A549 (cell line): Measurements from ENCODE around the gene RNU1-3. TPM values are rescaled to one million over a fixed set of nuclear protein-coding genes. Genes with fewer than 3 reads are reported as not detected.

Experiments
- ATAC-seq, 2 experiments: fragments of 200-7000 bp in 1 of 2; fragments of >200 bp in 1 of 2; cut with Nextera tagmentation in 1 of 2; cut with Tn5 transposase in 1 of 2; 3 replicates each; pipeline versions ENCODE4 v1.8.0 to v1.9.1; 2018 to 2020; ENCODE audit warnings: mild to moderate bottlenecking in 1 of 2, moderate library complexity in 1 of 2
- CTCF ChIA-PET: fragments of 300-600 bp; sonication (Branson Sonifier 250); formaldehyde crosslinking; extraction: SDS; loops from one replicate; lab custom pipeline; 2021; ENCODE audit warnings: antibody characterized with exemption, inconsistent platforms; lab: Yijun Ruan, JAX
- POLR2A ChIA-PET: fragments of 350-600 bp; formaldehyde crosslinking; extraction: SDS; loops from one replicate; lab custom pipeline; 2021; ENCODE audit warnings: antibody characterized with exemption, inconsistent platforms; lab: Yijun Ruan, JAX
- DNase-seq, 2 experiments: peaks; one replicate each; pipeline versions ENCODE4 v3.0.0 to v3.0.0-alpha.2; 2011 to 2016; ENCODE audit warnings: low read depth in 1 of 2, low spot score in 1 of 2
- FAIRE-seq: peaks from 2 replicates; lab custom pipeline; 2011; peaks lifted over from hg19 to GRCh38; lab: Jason Lieb, UNC
- H3K27ac ChIP-seq, 2 experiments: fragments of >200 bp; sonication (Bioruptor Twin); formaldehyde crosslinking; 3 replicates each; pipeline ENCODE4 v1.5.1; 2016 to 2017
- H3K4me1 ChIP-seq: fragments of >200 bp; sonication (Bioruptor Twin); formaldehyde crosslinking; 3 replicates; pipeline ENCODE4 v1.6.1; 2016
- H3K4me2 ChIP-seq: fragments of >200 bp; sonication (Bioruptor Twin); formaldehyde crosslinking; 3 replicates; pipeline ENCODE4 v1.6.1; 2016
- H3K4me3 ChIP-seq: fragments of >200 bp; sonication (Bioruptor Twin); formaldehyde crosslinking; 3 replicates; pipeline ENCODE4 v1.5.1; 2016
- H3K9me3 ChIP-seq: fragments of >200 bp; sonication (Bioruptor Twin); formaldehyde crosslinking; 3 replicates; pipeline ENCODE4 v1.6.1; 2016
- ATOH8 ChIP-seq: fragments of 250-450 bp; sonication (Bioruptor Pico); IDR thresholded peaks from 2 replicates; pipeline ENCODE4 v1.5.0; 2020; ENCODE audit warnings: low read depth, mild to moderate bottlenecking, moderate library complexity
- CBX2 ChIP-seq: fragments of 200-600 bp; sonication (generic); IDR thresholded peaks from 2 replicates; pipeline ENCODE4 v1.6.1; 2016; ENCODE audit warnings: low read depth, mild to moderate bottlenecking, borderline replicate concordance
- CBX8 ChIP-seq: fragments of 200-600 bp; sonication (generic); IDR thresholded peaks from 2 replicates; pipeline ENCODE4 v1.6.1; 2016
- CTCF ChIP-seq: fragments of >200 bp; sonication (Bioruptor Twin); formaldehyde crosslinking; IDR thresholded peaks from 3 replicates; pipeline ENCODE4 v1.5.1; 2016
- EHF ChIP-seq: fragments of 250-450 bp; sonication (Bioruptor Pico); IDR thresholded peaks from 2 replicates; pipeline ENCODE4 v1.5.0; 2020; ENCODE audit warnings: mild to moderate bottlenecking
- ELK1 ChIP-seq: fragments of 150-350 bp; IDR thresholded peaks from 2 replicates; pipeline ENCODE4 v1.6.1; 2014; ENCODE audit warnings: low read depth, mild to moderate bottlenecking, low read length
- ESRRA ChIP-seq: fragments of 150-350 bp; IDR thresholded peaks from 2 replicates; pipeline ENCODE4 v1.6.1; 2014; ENCODE audit warnings: mild to moderate bottlenecking, low read length, borderline replicate concordance
- GATA3 ChIP-seq: IDR thresholded peaks from 2 replicates; pipeline ENCODE4 v1.6.1; 2012; ENCODE audit warnings: borderline replicate concordance
- HOXB13 ChIP-seq: fragments of 250-450 bp; sonication (Bioruptor Pico); IDR thresholded peaks from 2 replicates; pipeline ENCODE4 v1.5.0; 2020; ENCODE audit warnings: low read depth, mild to moderate bottlenecking, moderate library complexity
- JUN ChIP-seq, 2 experiments: fragments of >200 bp; sonication (Bioruptor Twin); formaldehyde crosslinking; IDR thresholded peaks; 2 replicates in 1 of 2; 3 replicates in 1 of 2; pipeline ENCODE4 v1.6.1; 2016 to 2017
- KDM5A ChIP-seq: fragments of 200-600 bp; sonication (generic); IDR thresholded peaks from 2 replicates; pipeline ENCODE4 v1.6.1; 2016; ENCODE audit warnings: antibody characterized with exemption, mild to moderate bottlenecking
- MAX ChIP-seq: IDR thresholded peaks from 2 replicates; pipeline ENCODE4 v1.6.1; 2012
- NPAS2 ChIP-seq: fragments of 250-450 bp; sonication (Bioruptor Pico); IDR thresholded peaks from 2 replicates; pipeline ENCODE4 v1.8.0; 2022; ENCODE audit warnings: mild to moderate bottlenecking, moderate library complexity, borderline replicate concordance
- NR3C1 ChIP-seq: fragments of >200 bp; sonication (Bioruptor Twin); formaldehyde crosslinking; IDR thresholded peaks from 3 replicates; pipeline ENCODE4 v1.6.1; 2017
- REST ChIP-seq: fragments of 200-600 bp; sonication (generic); IDR thresholded peaks from 2 replicates; pipeline ENCODE4 v1.6.1; 2016; ENCODE audit warnings: antibody characterized with exemption, mild to moderate bottlenecking, moderate library complexity
- USF2 ChIP-seq: fragments of 450-650 bp; IDR thresholded peaks from 2 replicates; pipeline ENCODE4 v1.6.1; 2014; ENCODE audit warnings: antibody characterized with exemption
- ZNF302 ChIP-seq: fragments of 250-450 bp; sonication (Bioruptor Pico); IDR thresholded peaks from 2 replicates; pipeline ENCODE4 v1.9.0; 2021; ENCODE audit warnings: inconsistent platforms, mild to moderate bottlenecking, moderate library complexity
- ZSCAN20 ChIP-seq: fragments of 250-450 bp; sonication (Bioruptor Pico); IDR thresholded peaks from 2 replicates; pipeline ENCODE4 v1.8.0; 2022; ENCODE audit warnings: mild to moderate bottlenecking, moderate library complexity
- WGBS: methylation state at CpG from one replicate; pipeline ENCODE4 v1.1.6; 2017; ENCODE audit errors: missing lambda C conversion rate; 5-methylcytosine and 5-hydroxymethylcytosine counted together
- polyA plus RNA-seq, 4 experiments: library from polyadenylated mRNA; depleted of rRNA in 3 of 4; stranded (reverse); fragments of >200 nt; fragmentation: RNase III in 1 of 4; extraction: RNeasy Plus Mini Kit Qiagen cat#74134 plus additional on column Dnase treatment in 1 of 4; gene quantifications; 2 replicates in 3 of 4; 3 replicates in 1 of 4; pipeline ENCODE4 v1.2.3, GENCODE V29; 2011 to 2017

The RNU1-3 gene
- polyA plus RNA-seq, 2 of the 4 experiments (the other 2 are of a cell fraction): 6.6 to 56.2 TPM

GRCh38 chr1:16631248-16632043 lies 35.3 kb downstream of the RNU1-3 start:
- H3K9me3 ChIP-seq: no peaks in the 10 kb centered on the region
- no peak overlapping the region for H3K27ac ChIP-seq
- POLR2A ChIA-PET: no interaction called here
- TF ChIP-seq CBX8 (no peak), REST (no peak), USF2 (no peak), JUN (IDR thresholded peaks at IDR 0.05) (no peak), ELK1 (no peak), GATA3 (no peak), ATOH8 (no peak), NPAS2 (no peak), KDM5A (no peak), ESRRA (no peak), MAX (no peak), CBX2 (no peak), HOXB13 (CRISPR knock-in tag) (no peak), ZSCAN20 (CRISPR knock-in tag) (no peak), CTCF (no peak), ZNF302 (CRISPR knock-in tag) (no peak), EHF (CRISPR knock-in tag) (no peak), NR3C1 (no peak)
- TF ChIP-seq, all 56 proteins: peak for 0
- FAIRE-seq: no peak
- ATAC-seq: peak in 1 of 2 experiments; percentile 7; a peak in 1 of 6 replicates
- Histone ChIP-seq H3K4me1 (no peaks in the 10 kb centered on the region), H3K4me2 (no peak overlapping the region), H3K4me3 (no peak overlapping the region)
- WGBS: 87% methylated on average over 20 of the region's 20 CpGs
- DNase-seq: no peak
- CTCF ChIA-PET: interaction anchor here (0.9 to 4.9 kb wide), 5 partner anchors 10 to 29 kb away, joined by 3 to 39 read pairs (median 8); no protein-coding TSS in a partner anchor
